Chondrocyte (in vitro differentiated cells): ENCODE results near the gene GOLT1B. TPM values are rescaled to one million over a fixed set of nuclear protein-coding genes. Genes with fewer than 3 reads are reported as not detected.
"Not testable (repeated sequence)": the region's sequence is repeated elsewhere in the genome, so short reads cannot be mapped to it uniquely, and the experiment has no call there.

Experiments
- DNase-seq: peaks from one replicate; pipeline ENCODE4 v3.0.0; 2021; ENCODE audit warnings: mixed read lengths, low spot score
- H3K27ac Mint-ChIP-seq: one replicate; pipeline ENCODE4 v1.8.0; 2021; ENCODE audit warnings: mild to moderate bottlenecking, moderate library complexity, mixed read lengths; ENCODE audit not compliant: unreplicated experiment
- H3K27me3 Mint-ChIP-seq: 2 replicates; pipeline ENCODE4 v1.8.0; 2021; ENCODE audit warnings: low read depth, mixed read lengths
- H3K36me3 Mint-ChIP-seq: 2 replicates; pipeline ENCODE4 v1.8.0; 2021; ENCODE audit warnings: low read depth, mixed read lengths
- H3K4me1 Mint-ChIP-seq: 2 replicates; pipeline ENCODE4 v1.8.0; 2021; ENCODE audit warnings: low read depth, mild to moderate bottlenecking, mixed read lengths
- H3K4me3 Mint-ChIP-seq: one replicate; pipeline ENCODE4 v1.8.0; 2021; ENCODE audit warnings: mild to moderate bottlenecking, moderate library complexity, mixed read lengths; ENCODE audit not compliant: unreplicated experiment
- H3K9me3 Mint-ChIP-seq: 2 replicates; pipeline ENCODE4 v1.8.0; 2021; ENCODE audit warnings: low read depth, mixed read lengths
- CTCF ChIP-seq: fragments of 200-600 bp; sonication (generic); IDR thresholded peaks from 2 replicates; pipeline ENCODE4 v1.5.0; 2021; ENCODE audit warnings: antibody characterized with exemption, mild to moderate bottlenecking, moderate library complexity
- long read RNA-seq: library from polyadenylated mRNA; stranded (forward); transcript quantifications from one replicate; pipeline ENCODE4 v2.0.0, GENCODE V29; 2021
- total RNA-seq: library from RNA; stranded (reverse); gene quantifications from 3 replicates; pipeline ENCODE4 v1.2.1, GENCODE V29; 2021

The GOLT1B gene, protein sequence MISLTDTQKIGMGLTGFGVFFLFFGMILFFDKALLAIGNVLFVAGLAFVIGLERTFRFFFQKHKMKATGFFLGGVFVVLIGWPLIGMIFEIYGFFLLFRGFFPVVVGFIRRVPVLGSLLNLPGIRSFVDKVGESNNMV
- 73.6 to 84.8 TPM (median 81.1 TPM) in 3 replicates for total RNA-seq
- long read RNA-seq, transcript GOLT1B-203 (6 exons, 1,210 nt), result minor isoform, 7 of 185 reads
- long read RNA-seq, transcript GOLT1B-201 (5 exons, 3,227 nt), result major isoform, 168 of 185 reads
- long read RNA-seq, partial matches to known transcripts, result 0 of 185 reads
- long read RNA-seq, other reads (novel, unspliced or antisense), result 4 of 185 reads

GRCh38 chr12:21501258-21502163 is at the start of gene GOLT1B, which contains the start of gene RECQL:
GOLT1B (plus strand) TSS chr12:21501789; CDS start chr12:21501924, 135 bp downstream.
RECQL (minus strand) TSS chr12:21501635; CDS start chr12:21499570, 2,065 bp downstream.
- no peaks in the 10 kb centered on the region for H3K27me3 Mint-ChIP-seq
- H3K4me1 Mint-ChIP-seq, result peaks cover 46% of the 10 kb centered on the region
- H3K36me3 Mint-ChIP-seq, result peaks cover 14% of the 10 kb centered on the region
- H3K27ac Mint-ChIP-seq, result no peak within 1 kb of the TSS
- DNase-seq, result peak; percentile 96
- H3K4me3 Mint-ChIP-seq, result no peak within 1 kb of the TSS
- no peak for TF ChIP-seq CTCF
- H3K9me3 Mint-ChIP-seq, result no peaks in the 10 kb centered on the region

DNA sequence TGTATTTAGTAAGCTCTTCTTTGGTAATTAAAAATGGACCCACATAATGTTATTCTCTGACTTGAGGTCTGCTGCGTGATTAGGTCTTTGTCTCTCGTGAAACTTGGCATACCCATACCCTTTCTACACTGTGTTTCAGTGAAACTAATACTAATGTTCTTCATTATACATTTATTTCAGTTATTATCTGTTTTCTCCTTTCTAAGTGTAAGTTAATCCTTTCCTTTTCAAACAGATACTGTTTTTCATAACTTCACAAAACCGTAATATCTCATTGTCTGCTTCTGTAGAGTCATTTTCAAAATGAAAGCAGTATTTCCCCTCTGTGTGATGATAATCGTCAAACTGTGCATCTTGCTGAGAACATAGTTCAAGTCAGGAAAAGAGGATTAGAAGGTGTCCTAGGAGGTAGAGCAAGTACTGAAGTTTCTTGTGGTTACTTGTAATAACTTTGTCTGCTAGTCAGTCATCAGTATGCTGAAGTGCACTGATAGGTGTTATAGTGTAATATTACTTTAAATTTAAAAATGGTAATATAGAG is 48.2 kb upstream of the GOLT1B start:
- H3K4me3 Mint-ChIP-seq, result no peak overlapping the region
- peaks cover 8% of the 10 kb centered on the region for H3K4me1 Mint-ChIP-seq
- TF ChIP-seq CTCF, result no peak
- H3K9me3 Mint-ChIP-seq, result no peaks in the 10 kb centered on the region
- no peak overlapping the region for H3K27ac Mint-ChIP-seq
- DNase-seq, result no peak
- H3K27me3 Mint-ChIP-seq, result no peaks in the 10 kb centered on the region
- peaks cover 17% of the 10 kb centered on the region for H3K36me3 Mint-ChIP-seq

DNA sequence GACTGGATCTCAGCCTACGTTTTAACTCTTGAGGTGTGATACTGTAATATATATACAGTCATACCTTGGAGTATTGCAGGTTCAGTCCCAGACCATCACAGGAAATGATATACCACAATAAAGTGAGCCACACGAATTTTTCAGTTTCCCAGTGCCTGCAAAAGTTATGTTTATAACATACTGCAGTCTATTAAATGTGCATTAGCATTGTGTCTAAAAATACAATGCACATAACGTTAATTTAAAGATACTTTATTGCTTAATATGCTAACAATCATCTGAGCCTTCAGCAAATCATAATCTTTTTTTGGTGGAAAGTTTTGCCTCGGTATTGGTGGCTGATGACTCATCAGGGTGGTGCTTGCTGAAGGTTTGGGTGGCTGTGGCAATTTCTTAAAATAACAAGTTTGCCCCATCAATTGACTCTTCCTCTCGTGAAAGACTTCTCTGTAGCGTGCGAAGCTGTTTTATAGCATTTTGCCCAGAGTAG is 45.3 kb upstream of the GOLT1B start:
- Mint-ChIP-seq H3K9me3 (no peaks in the 10 kb centered on the region), H3K36me3 (peaks cover 15% of the 10 kb centered on the region), H3K4me1 (peaks cover 8% of the 10 kb centered on the region), H3K27me3 (no peaks in the 10 kb centered on the region), H3K27ac (no peak overlapping the region), H3K4me3 (no peak overlapping the region)
- no peak for TF ChIP-seq CTCF
- DNase-seq, result no peak

DNA sequence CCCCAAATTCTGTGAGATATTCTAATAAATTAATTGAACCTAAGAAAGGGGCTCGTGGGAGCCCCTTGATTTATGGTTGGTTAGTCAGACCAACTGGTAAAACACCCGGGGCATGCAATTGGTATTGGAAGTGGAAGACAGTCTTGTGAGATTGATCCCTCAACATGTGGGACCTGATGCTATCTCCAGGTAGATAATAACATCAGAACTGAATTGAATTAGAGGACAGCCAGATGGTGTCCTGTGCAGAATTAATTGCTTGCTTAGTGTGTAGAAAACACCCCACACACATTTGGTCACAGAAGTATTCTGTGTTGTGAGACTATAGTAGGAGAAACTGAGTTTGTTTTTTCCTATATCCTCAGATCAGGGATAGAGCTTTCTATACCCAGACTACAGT is 42.1 kb upstream of the GOLT1B start:
- Mint-ChIP-seq H3K9me3 (no peaks in the 10 kb centered on the region), H3K36me3 (peaks cover 25% of the 10 kb centered on the region), H3K27me3 (no peaks in the 10 kb centered on the region), H3K27ac (no peak overlapping the region), H3K4me1 (peaks cover 8% of the 10 kb centered on the region), H3K4me3 (no peak overlapping the region)
- TF ChIP-seq CTCF, result no peak
- DNase-seq, result no peak

- H3K27ac Mint-ChIP-seq, H3K27me3 Mint-ChIP-seq, H3K9me3 Mint-ChIP-seq, DNase-seq, H3K4me3 Mint-ChIP-seq, H3K4me1 Mint-ChIP-seq: not testable (repeated sequence)
- H3K36me3 Mint-ChIP-seq, result peaks cover 39% of the 10 kb centered on the region
These were observed 34.3 kb upstream of the GOLT1B start for GRCh38 chr12:21467334-21467733.
